GM21528 (cell line): Measurements from ENCODE around the gene TGFBRAP1.
"Not testable (repeated sequence)": the region's sequence is repeated elsewhere in the genome, so short reads cannot be mapped to it uniquely, and the experiment has no call there.

ENCODE experiments used
- ATAC-seq: cut with Tn5 transposase; IDR thresholded peaks from one replicate; pipeline ENCODE4 v1.9.1; 2021; ENCODE audit warnings: mild to moderate bottlenecking, moderate library complexity; ENCODE audit not compliant: unreplicated experiment, low FRiP score

TGFBRAP1 gene

DNA sequence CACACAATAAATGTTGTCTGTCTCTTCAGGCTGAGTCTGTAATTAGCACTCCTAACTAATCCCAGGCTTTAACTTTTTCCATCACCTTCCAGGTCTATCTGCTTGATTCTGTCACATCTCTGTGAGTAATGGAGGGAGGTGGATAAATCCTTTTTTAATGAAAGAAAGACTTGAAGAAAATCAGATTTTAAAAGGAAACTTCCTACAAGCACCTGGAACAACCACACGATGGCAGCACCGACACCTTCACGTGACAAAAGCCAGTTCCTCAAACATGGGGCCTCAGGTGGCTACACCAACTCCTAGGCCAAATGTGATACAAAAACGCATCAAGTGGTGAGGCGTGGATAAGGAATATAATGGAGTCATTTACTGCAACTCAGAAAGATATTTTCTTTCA, 41.8 kb downstream of the TGFBRAP1 start:
- no peak for ATAC-seq

DNA sequence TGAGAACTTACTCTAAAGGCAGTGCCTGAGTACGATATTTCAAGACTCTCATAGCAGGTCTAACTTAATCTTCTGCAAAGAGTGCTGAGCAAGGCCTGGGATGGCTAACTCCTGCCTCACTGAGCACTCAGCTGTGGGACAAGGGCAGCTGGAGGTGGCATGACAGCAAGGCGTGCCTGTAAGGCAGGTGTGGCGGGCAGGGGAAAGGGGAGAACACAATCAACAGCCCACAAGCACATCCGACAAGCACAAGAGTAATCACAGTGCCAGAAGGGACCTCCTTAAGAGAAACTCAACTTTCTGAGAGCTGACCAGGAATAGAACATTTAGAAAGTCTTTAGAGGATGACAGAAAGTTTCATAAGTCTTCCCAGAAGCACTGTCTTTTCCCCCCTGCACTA, 46.0 kb downstream of the TGFBRAP1 start:
- ATAC-seq, result no peak

DNA sequence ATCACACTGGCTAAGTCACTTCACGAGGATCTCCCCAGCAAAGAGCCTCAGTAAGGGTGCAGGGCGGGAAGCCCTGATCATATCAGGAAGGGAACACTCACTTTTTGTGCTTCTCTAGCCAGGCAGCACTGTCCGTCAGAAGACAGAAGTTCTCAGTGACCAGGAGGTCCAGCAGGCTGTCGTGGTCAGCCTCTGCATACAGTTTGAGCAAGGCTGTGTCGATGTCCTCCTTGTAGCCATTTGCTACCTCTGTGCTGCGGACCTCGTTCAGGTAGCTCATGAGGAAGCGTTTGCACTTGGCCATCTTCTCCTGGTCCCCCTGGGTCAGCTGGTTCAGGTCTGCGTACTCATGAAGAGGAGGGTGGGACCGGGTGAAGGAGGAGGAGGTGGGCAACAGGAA, 49.3 kb downstream of the TGFBRAP1 start:
- no peak for ATAC-seq

DNA sequence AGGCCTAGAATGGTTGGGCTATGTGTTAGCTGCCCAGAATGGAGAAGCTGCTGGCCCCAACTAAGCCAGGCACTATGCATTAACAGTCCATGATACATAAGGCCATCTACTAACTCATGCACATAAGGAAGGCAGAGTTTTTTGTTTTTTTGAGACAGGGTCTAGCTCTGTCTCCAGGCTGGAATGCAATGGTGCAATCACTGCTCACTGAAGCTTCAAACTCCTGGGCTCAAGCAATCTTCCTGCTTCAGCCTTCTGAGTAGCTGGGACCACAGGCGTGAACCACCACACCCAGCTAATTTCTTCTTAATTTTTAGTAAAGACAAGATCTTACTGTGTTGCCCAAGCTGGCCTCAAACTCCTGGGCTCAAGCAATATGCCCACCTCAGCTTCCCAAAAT, 50.4 kb downstream of the TGFBRAP1 start:
- no peak for ATAC-seq

DNA sequence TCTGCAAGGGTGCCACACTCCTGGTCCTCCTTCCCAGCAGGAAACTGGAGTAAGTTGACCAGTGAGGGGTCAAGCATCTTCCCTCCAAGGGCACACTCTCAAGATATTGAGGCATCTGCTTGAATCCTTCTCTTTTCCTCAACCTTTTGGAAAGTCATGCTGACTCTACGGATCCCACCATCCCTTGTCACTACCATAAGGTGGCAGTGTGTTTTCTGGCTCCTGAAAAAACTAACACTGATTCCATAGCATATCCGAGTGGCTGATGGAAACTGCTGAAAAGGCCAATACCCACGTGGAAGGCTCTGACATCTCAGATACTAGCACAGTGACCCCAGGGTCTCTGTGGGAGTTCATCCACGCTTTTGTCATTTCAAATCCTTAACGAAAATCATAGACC, 50.9 kb downstream of the TGFBRAP1 start:
- no peak for ATAC-seq

DNA sequence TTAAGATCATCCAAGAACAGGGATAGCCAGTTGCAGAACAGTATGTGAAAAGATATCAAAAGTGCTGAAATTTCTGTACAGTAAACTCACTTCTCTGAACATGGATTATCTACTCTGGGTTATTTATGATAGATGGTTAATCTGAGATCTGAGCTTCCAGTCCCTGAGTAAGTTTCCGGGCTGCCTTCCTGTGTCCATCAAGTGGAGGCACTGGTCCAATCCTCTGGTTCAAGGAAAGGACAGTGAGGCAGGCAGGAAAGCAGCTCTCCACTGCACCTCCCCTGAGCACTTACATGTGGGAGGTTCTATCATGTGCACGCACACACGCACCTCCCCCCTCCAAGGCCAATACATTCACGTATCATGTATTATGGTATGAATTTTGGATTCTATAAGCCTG, 55.5 kb downstream of the TGFBRAP1 start:
- ATAC-seq, result no peak

DNA sequence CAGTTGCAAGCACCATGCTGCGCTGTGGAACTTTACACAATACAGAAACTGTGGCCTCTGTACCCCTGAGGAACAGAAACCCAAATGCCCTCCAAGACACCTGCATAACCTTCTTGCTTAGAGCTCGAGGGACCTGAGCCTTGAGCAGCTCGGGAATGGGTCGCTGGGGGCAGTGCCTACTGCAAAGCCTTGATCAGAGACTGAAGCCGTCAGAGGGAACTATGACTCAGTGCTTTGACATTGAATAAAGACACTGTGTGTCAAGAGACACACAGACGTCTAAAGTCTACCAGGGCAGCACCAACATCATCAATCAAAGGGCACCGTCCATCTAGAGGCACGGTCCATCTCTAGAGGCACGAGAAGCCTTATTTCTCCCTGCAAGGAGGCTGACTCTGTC, 57.4 kb downstream of the TGFBRAP1 start:
- ATAC-seq, result no peak

DNA sequence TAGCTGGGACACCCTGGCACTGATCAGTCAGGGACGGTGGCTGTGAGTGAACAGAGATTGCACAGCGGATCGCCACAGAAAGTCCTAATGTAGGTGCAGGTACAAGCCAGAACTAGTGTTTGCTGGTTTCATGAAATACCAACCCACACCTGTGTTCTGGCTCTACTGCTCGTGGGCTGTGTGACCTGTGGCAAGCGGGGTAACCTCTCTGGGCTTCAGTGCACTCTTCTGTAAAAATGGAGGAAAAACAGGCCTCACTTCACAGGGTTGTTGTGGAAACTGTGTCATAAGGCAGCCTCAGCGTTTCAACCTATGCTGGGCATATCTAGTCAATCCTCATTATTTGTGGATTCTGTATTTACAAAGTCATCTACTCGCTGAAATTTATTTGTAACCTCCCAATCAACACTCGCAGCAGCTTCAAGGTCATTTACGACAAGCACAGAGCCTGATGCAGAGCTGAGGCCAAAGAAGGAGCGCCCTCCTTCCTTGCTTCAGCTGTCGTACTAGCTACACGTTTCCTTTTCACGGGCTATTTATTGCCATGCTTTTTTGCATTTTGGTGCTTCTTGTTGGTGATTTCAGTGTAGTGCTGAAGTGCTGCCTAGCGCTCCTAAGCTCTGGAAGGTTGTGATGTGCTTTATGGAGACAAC, 58.0 kb downstream of the TGFBRAP1 start:
- ATAC-seq, result no peak

DNA sequence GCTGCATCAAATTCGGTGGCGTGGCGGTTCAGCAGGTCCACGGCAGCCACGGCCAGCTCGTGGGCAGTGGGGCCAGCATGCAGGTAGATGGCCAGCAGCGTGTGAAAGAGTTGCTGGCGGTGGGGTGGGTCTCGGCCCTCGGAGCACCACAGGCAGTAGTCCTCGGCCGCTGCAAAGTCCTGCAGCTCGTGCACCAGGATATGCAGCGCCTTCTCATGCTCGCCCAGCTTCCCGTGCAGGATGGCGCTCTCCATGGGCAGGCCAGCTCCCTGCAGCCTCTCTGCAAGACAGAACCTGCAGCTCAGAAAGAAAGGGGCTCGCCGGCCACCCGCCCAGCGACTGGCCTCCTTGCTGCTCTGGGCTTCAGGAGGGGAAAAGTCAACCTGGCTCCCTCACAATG, 60.1 kb downstream of the TGFBRAP1 start:
- no peak for ATAC-seq

DNA sequence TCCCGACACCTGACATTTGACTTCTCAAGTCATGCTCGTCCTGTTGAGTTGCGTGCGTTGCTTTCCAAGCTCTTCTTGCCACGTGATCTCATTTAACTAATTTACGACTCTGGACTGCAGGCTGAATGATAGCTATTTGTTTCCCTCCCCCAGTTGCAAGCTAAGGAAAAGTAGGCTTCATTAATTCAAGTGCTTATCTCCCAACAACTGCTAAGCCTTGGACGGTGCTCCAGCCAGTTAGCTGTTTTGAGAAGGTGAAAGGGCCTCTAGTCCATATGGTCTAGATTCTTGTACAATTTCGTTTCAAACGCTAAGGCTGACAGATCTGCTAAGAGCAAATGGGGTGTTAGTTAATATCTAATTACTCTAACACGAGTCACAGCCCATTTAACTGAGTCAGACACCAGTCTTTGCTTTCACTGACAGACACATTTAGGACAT, 66.9 kb downstream of the TGFBRAP1 start:
- ATAC-seq, result no peak

DNA sequence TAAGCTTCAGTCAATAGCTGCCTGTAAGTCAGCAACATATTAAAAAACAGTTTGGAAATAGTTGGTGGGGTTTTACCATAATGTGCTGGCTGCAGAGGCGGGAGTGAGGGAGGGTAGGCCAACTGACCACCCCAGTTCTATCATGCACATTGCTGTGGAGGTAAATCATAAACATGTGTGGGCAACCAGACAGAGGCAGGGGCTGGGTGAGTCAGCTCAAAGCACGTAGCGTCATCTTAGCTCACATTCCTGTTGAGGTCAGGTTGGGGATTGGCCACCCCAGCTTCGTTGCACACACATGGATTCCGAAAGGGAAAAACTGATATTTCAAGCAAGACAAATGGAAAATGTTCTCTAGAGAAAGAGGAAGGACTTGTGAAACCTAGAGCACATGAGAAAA, 68.5 kb downstream of the TGFBRAP1 start:
- no peak for ATAC-seq

DNA sequence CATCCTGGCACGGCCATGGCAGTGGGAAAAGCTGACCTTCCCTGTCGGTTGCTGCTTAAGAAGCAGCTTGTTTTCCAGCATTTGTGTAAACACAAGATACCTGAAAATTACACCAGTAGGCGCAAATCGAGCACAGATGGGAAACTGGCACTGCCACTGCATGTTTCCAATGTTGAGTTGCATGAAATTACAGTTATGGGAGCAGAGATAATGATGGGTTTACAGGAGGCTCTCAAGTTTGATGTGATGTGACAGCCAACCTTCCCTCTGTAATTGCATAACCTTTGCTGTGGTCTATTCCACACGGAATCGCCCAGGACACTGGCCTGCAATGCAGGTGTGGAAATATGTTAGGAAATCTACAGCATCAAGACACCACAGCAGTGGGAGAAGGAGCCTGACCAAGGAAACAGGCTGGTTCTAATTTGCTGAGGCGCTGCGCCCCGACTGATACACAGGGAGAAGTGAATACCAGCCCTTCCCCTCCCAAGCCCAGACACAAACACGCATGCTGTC, 70.6 kb downstream of the TGFBRAP1 start:
- ATAC-seq, result no peak

DNA sequence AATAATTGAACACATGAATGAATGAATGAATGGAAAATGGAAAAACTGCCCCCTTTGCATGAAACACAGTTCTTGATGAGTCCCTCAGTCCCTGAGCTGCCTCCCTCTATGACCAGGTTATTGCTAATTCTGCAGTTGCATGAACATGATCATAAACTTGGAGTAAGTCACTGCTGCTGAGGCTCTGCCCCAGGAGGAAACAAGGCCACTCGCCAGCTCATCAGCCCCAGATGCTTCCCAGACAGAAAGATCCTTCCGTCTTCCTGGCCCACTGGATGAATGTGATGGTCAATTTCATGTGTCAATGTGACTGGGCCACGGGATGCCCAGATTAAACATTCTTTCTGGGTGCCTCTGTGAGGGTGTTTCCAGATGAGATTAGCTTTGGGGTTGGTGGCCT, 71.6 kb downstream of the TGFBRAP1 start:
- no peak for ATAC-seq

DNA sequence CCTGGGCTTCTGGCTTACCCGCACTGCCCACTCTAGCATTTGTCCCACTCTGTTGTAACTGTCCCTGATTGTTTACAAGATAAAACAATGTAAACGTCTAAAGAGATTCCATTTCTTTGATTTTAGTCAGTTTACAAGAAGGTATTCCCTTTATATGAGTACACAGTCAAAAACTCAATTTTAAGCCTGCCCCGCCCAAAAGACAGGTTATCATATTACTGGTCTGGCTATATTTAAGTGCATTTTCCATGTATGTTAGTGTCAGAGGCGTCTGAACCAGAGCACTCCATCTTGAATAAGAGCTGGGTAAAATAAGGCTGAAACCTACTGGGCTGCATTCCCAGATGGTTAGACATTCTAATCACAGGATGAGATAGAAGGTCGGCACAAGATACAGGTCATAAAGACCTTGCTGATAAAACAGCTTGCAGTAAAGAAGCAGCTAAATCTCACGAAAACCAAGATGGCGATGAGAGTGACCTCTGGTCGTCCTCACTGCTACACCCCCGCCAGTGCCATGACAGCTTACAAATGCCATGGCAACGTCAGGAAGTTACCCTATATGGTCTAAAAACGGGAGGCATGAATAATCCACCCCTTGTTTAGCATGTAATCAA, 73.0 kb downstream of the TGFBRAP1 start:
- no peak for ATAC-seq

DNA sequence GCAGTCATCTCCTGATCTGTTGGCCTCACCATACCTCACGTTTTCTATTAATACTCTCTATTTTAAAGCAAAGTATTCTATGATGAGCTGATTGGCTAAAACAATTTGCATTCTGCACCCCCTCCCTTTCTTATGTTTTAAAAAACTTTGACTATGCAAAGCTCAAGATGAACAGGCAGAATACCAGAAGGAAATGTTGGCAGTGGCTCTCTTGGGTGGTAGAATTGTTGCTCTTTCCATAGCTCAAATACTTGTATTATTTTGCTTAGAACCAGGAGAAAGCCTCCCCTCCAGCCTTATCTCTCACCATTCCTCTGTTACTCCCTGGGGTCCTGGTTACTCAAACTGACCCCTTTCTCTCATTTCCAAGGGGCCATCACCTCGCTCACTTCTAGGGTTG, 73.6 kb downstream of the TGFBRAP1 start:
- no peak for ATAC-seq

DNA sequence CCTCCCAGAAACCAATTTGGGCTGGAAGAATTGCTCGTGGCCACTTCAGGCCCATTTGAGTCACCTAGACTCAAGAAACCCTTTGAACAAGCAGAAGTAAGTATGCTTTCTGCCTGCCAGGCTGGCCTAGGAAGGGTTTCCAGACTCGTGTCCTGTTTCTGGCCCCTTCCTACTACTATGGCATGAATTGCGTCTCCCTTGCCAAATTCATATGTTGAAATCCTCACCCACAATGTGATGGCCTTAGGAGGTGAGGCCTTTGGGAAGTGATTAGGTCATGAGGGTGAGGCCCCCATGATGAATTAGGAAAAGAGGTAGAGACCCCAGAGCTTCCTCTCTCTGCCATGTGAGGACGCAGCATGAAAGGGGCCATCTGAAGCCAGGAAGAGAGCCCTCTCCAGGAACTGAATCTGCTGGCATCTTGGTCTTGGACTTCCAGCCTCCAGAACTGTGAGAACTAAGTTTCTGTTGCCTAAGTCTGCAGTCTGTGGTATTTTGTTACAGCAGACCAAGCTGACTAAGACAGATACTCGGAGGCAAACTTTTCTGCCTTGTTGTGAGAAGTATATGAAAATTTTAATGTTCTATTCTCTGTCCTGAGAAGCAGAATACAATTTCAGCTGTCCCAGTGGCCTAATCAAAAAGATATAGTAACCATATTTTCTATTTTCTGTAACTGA, 74.9 kb downstream of the TGFBRAP1 start:
- no peak for ATAC-seq

DNA sequence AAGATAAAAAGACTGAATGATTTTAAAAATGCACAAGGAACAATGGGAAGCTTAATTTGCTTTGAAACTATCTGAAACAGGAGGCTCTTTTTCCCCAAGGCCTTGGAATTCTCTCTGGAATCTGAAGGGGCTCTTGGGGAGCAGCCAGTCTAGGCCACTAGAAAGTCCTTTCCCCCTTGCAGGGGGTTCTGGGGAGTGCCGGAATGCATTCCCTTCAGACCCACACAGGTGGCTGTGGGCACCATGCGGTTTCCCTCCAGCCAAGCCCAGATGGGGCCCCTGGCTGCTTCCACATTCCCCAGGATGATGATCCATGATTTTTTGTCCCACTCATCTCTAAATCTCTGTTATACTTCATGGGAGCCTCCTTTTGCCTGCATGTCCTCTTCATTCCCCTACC, 77.3 kb downstream of the TGFBRAP1 start:
- ATAC-seq, result no peak

DNA sequence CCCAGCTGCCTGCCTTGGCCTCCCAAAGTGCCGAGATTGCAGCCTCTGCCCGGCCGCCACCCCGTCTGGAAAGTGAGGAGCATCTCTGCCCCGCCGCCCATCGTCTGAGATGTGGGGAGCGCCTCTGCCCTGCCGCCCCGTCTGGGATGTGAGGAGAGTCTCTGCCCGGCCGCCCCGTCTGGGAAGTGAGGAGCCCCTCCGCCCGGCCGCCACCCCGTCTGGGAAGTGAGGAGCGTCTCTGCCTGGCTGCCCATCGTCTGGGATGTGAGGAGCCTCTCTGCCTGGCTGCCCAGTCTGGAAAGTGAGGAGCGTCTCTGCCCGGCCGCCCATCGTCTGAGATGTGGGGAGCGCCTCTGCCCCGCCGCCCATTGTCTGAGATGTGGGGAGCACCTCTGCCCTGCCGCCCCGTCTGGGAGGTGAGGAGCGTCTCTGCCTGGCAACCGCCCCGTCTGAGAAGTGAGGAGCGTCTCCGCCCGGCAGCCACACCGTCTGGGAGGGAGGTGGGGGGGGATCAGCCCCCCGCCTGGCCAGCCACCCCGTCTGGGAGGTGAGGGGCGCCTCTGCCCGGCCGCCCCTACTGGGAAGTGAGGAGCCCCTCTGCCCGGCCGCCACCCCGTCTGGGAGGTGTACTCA, 78.4 kb downstream of the TGFBRAP1 start:
- ATAC-seq, result not testable (repeated sequence)

DNA sequence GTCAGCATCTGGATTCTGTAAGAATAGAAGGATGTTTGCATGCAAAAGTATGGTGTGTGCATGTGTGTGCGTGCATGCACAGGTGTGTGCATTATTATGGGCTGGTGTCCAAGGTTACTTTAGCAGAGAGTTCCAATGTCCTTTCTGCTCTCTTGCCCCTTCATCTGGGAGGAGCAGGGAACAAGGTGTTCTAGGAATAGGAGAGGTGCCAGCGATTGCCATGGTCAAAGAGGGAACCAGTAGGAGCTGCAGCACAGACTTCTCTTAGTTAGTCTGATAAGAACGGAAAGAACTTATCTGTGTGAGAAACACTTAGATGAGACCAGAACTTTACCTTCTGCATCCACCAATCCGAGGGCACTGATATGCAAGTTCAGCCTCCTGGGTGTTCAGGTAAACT, 79.6 kb downstream of the TGFBRAP1 start:
- ATAC-seq, result no peak

DNA sequence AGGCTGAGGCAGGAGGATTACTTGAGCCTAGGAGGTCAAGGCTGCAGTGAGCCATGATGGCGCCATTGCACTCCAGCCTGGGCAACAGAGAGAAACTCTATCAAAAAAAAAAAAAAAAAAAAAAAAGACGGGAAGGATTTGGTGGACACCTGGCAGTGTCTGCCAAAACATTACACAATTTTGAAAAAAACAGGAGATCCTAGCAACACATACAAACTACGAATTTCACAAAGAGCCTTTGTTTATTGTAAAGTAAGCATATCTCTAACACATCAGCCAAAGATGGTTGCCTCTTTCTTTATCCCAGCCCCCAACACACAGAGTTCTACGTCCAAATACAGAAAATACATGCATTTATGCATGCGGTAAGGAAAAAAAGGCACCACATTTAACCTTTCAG, 80.4 kb downstream of the TGFBRAP1 start:
- ATAC-seq, result no peak

DNA sequence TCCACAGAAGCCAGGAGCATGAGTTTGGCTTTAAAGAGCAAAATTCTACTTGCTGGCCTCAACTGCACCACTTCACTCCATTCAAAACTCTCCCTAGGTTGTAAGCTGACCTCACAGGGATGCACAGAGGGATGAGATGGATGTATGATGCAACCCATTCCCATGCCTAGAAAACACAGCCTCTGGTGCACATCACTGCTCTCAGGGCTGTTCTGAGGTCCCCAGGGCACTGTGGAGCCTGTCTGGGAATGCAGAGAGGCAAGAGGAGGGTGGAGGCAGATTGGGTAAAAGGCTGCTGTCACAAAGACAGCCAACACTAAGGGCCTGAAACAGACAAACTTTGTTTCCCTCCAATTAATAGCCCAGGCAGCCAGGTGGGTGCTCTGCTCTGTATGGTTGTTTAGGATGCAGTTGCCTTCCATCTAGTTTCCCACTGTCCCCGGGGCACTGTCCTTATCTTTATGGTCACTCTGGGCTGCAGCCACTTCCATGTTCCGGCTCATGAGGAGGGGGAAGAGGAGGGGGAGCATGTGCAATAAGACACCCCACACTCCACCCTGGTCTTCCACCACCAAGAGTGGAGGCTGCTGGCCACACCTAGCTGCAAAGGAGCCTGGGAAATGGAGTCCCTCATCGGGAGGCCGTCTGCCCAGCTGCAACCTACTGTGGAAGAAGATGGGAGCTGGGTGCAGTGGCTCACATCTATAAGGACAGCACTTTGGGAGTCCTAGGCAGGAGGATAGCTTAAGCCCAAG, 81.0 kb downstream of the TGFBRAP1 start:
- no peak for ATAC-seq
